Stimulated activated CD4-positive, alpha-beta T cell treated with anti-CD3 and anti-CD28 coated beads, Interleukin-2, amount 100 ng/mL, for 48 hours (primary cell): Measurements from ENCODE around the gene AGMO.

Source experiments
- DNase-seq, 2 donors: peaks; one replicate each; pipeline ENCODE4 v3.0.0-alpha.2; 2020

The AGMO gene

DNA sequence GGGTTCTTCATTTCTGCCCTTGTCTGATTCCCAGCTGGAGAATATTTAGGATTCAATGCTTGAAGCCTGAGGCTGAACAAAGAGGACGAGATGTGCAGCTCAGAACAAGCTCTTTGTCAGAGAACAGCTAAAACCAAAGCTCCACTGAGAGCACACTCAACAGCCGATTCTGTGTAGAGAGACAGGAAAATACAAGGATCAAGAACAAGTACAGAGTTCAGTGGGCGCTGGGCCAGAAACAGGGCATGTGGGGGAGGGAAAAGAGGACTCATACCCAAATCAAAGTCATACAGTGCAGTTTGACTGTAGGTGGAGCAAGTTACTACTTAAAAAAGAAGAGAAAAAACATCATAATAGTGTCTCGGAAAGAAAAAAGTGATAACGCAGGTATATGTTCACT lies at the start of gene AGMO:
Gene AGMO, minus strand, starts transcription at position 181 of the 400 bp plus-strand sequence.
- no peak for DNase-seq

DNA sequence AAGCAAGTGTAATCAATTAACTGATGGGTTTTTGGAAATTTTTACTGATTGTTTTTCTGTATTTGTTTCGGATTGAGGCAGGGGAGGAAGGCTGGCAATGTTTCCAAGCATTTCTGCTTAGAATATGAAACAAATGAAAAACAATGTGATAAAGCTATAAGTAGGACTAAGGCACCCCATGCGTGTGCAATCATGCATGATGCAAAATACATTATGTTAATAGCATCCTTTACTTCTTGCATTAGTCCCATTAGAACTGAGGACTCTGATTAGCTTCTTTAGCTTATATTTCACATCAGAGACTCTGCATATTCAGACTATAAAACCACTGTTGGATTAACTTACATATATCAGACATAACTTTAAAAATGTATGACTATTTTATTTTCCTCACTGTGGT lies 48.7 kb upstream of the AGMO start:
- no peak for DNase-seq

DNA sequence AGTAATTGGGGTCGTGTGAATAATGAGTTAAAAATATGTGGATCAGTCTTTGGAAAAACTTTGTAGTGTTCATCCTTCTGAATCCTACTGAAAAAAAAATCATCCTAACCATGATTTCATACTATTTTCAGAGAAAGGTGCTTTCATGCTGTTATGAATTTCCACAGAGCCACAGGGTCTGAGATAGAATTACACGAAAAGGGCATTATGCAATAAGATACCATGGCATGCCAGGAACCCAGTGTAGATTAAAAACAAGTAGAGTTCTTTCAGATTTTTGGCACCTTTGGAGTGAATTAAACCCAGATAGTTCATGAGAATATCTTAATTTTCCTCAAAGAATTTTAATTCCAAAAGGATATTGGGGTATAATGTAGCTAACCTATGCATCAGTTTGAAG lies 47.5 kb upstream of the AGMO start:
- DNase-seq = no peak

DNA sequence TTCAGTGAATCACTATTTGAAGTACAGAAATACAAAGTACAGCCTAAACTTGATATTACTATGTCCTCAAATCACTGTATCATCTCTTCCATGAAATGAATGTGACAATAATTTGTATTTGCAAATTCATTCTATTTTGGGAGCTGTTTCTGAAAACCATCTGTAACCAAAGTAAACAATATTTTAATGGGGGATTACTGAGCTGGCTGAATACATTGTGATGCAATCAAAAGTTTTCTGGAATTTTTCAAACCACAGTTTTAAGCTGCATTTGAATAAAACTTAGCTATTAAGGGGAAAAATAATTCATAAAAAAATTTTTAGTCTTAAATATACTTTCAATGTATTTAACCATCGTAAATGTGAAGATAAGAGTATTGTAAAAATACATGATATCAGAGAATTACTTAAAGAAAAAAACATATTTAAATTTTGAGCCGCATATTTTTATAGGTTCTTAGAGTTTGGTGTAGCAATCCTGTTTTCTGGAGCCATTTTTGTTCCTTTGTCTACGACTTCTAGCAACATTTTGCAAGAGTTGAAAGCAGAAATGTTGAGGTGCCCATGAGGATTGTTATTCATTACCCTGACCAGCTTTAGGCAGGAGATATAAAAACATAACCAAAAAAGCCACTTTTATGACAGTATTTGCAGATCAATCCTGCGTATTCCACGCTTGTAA lies 45.9 kb upstream of the AGMO start:
- DNase-seq = no peak

DNA sequence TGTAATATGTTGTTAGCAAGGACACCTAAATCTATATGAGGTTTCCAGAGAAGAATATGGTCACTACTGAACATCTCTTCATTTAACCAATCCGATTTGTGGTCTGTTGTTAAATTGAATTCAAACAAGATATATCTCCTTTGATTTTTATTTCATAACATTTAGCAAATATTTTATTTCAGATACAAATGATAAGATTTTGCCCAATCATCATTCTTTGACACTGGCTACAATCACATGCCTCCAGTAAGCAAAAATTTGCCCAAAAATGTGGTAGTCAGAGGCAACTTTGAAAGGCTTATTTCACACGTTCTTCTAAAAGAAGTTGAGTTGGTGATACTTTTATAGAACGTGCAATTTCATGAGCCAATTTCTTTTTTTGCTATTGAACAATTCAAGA lies 44.7 kb upstream of the AGMO start:
- no peak for DNase-seq

DNA sequence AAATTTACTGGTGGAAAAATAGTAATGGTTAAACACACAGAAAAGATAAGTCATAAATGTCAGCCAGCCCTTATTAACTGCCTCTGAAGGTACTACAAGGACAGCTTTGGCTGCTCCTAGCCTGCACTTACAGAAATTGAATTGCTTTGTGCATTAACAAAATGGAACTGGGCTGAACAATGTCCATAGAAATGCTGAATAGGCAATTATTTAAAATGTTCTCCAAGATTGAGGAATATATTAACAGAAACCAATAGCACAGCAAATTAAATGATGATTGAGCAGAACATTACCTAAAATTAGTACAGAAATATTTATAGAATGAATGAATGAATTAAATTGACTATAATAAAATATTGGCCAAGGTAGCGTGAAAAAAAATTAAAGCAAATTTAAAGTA lies 42.4 kb upstream of the AGMO start:
- DNase-seq = no peak

DNA sequence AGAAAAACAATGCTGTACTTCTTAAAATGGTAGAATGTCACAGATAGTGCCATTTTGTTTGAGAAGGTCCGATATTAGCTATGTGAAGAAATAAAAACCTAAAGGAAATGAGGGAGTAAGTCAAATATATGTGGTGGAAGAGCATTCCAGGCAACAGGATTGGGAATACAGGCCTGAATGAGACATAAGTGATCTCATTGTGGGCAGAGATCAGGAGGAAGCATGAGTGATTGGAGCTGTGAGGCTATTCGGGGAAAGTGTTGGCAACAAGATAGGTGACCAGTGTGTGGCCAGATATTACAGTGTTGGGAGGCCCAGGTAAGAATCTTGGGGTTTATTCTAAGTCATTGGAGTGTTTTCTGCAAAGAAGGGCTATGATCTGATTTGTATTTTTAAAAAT lies 41.3 kb upstream of the AGMO start:
- no peak for DNase-seq

DNA sequence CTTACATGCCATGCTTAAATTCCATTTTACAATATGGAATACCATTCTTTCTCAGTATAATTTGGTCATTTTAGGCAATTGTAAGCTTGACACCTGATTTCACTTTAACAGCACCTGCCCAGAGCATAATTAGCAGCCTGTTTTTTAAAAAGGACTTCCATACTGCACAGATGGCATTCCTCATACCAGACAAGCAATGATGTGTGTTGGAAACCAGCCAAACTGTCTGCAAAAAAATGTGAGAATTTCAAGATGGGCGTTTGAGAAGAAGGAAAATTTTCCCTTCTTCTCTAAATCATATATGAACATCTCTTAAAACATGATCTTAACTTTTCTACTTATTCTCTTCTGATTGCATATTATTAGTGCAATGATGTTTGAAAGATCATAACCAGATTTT lies 40.4 kb upstream of the AGMO start:
- no peak for DNase-seq

DNA sequence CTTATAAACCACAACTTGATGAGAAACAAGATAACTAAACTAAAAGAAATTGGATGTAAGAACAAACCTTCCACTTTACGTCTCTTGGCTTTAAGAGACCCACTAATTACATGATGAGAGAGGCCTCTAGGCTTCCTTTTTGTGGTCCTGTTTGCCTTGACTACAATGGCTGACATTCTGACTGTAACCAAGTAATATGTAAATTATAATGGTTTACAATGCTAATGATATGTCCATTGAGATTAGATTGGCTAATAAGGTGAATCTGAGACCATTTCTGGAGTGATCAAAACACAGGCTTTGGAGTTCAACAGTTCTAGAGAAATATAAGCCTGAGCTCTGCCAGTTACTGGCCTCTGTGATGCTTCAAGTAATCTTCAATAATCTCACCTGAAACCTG lies 39.4 kb upstream of the AGMO start:
- no peak for DNase-seq

DNA sequence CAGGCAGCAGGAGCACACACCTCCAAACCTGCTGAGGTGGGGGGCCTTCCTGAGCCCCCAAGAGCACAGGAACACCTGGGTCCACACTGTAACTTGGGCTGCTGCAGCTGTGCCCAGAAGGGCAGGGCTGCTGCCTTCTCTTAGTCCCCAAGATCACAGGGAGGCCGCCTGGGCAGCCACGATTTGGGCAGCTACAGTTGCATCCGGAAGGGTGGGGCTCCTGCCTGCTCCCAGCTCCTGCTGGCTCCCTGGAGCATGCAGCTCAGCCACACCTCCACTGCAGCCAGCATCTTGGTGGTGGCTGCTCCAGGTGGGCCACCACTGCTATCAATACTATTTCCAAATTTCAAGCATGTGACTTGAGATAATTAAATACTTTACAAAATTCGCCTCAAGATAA lies 38.5 kb upstream of the AGMO start:
- DNase-seq = no peak

DNA sequence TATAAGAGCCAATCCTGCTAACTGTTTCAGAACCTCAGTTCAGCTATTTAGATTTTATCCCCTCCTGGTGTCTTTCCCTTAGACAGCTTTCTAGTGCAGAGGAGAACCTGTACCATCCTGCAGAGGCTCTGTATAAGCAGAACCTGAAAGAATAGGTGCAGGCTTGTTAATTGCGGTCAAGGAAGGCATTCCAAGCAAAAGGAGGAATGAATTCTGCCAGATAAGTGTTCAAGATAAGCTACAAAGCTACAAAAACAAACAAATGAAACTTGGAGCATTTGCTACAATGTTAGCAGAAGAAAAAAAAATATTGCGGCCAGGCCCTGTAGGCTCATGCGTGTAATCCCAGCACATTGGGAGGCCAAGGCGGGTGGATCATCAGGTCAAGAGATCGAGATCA lies 32.6 kb upstream of the AGMO start:
- DNase-seq = no peak

DNA sequence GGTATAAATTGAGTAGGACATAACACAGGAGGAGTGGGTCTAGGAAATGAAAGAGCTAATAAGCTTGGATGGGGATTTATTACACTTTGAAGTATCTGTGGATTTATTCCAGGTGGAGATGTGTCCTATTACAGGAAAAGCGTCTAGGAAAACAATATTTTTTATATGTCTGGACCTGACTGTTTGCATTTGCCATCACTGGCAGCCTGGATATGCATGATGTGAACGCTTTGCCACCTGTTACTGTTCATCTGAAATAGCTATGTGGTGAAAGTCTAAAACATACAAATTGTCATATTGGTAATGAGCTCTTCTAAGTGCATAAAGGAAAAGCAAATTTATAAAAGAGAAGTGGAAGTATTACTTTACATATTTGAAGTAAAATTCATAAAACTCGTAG lies 31.6 kb upstream of the AGMO start:
- DNase-seq = no peak

DNA sequence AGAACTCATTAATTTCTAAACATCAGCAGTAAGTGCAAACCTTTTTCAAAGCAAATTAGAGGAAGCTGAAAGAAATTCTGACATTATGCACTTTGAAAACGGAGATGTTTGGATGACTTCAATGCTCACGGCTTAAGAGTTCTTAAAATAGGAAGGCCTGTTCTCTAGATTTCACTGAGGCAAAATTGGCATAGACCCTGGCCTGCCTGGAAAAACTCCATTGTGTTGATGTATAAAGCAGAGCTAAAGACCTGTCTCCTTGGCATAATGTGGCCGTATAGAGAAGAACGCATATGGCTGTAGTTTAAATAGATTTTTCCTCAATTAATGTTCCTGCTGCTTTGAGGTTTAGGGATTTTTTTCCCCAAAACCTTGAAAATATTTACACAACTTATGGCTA lies 24.5 kb upstream of the AGMO start:
- no peak for DNase-seq

DNA sequence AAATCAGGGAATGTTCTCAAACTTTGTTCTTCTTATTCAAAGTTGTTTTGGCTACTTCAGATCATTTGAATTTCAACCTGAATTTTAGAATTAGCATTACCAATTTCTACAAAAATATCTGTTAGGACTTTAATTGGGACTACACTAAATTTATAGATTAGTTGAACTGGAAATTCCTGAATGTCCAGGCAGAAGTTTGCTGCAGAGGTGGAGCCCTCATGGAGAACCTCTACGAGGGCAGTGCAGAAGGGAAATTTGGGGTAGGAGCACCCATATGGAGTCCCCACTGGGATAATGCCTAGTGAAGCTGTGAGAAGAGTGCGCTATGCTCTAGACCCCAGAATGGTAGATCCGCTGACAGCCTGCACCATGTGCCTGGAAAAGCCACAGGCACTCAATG lies 22.8 kb upstream of the AGMO start:
- DNase-seq = no peak

DNA sequence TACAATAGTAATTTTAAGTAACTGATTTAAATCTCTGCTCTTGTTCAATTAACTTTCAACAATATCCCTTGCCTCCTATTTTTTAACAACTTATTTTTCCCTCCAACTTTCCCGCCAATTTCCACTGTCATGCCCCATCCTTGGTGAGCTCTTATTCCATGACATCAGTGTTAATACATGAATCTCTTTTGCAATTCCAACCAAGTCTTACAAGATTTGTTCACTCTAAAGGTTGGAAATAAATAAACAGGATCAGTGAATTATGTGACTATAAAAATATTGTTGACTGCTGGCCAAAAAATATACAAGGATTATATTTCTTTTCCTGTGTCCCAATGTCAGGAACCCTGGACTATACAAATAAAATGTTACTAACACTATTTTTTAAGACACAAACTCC lies 21.0 kb upstream of the AGMO start:
- no peak for DNase-seq

DNA sequence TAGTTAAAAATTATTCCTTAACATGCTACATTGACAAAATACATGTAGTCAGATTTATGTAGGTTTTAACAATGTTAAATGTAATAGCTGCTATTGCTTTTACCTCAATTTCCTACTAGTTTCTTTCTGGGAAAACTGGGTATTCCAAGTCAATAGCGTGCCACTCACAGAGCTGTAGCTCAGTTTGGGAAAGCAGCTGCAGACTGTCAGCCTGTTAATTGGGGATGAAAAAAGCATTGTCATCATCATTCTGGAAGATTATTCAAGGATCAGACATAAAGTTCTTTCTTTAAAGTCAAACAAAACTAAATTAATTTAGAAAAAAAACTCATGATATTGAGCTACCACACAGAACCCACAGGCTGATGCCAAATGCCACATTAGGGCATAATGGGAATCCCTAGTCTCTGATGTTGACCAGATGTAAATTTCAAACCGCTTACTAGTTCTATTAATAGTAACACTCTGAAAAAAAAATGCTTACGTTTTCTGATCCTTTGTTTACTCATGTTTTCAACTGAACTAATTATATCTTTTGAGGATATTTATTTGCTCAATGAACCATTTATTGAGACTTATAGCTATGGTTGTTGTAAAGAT lies 19.6 kb upstream of the AGMO start:
- DNase-seq = no peak

DNA sequence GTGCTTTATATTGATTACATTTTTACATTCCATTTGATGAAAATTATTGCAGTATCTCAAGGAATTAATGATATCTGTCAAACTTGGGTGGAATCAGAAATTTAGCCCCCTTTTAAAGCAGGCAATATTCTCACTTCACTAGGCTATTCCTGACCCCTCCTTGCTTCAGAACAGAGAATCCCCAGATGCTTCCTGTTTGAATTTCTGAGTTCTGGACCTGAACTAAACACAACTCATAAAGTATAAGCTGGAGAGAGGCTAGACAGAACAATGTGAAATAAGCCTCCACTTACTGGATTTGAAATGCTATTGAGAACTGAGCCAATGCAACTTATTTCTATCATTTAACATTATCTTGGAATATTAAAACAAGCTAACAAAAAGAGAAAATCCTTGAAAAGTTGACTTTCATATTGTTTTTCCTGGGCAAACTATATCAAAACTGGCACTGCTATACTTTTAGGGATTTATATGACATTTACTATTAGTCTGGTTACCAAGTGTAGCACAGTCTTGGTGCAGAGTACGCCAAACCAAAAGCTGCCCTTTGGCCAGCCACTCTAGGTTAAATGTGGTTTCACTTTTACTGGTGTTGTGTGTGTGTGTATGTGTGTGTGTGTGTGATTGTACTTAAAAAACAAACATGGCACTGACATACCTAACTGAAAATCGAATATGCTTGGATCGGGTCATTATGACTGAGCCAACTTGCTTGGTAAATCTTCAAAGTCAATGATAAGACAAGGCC lies 19.0 kb upstream of the AGMO start:
- DNase-seq = no peak

DNA sequence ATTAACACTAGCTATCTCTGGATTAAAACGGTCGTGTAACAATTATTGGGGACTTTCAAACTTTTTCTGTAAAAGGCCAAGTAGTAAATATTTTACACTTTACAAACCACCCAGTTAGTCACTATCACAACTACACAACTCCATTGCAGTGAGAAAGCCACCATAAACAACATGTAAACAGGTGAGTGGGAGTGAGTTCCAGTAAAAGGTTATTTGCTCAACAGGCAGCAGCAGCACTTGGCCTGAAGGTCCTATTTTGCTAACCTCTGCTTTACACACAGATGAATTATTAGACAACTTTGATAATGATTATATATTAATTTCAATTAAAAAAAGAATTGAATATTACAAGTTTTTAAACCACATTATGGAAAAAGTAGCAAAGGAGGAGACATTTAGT lies 15.8 kb upstream of the AGMO start:
- no peak for DNase-seq

DNA sequence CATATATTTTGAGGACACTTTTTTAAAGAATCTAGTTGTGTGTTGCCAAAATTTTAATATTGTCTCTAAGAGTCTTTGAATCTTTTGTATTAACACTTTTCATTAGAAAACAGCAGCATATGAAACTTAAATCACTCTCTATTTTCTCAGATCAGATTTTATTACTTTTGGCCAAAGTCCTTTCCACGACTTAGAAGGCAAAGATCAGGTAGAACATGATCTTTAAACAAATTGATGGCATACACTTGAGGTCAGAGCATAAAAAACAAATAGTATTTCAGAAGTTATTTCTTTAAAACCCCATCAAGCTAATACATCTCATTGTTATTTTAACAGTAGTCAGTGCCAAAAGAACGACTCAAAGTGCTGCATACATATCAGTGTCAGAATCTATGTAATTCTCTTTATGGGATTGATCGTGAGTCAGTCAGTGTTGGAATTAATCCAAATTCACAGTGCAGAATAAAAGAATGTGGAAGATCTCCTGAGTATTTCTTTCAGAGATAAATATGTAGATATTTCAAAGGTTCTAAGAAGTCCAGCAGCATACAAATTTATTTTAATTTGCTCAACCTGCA lies 9.6 kb upstream of the AGMO start:
- DNase-seq = no peak

DNA sequence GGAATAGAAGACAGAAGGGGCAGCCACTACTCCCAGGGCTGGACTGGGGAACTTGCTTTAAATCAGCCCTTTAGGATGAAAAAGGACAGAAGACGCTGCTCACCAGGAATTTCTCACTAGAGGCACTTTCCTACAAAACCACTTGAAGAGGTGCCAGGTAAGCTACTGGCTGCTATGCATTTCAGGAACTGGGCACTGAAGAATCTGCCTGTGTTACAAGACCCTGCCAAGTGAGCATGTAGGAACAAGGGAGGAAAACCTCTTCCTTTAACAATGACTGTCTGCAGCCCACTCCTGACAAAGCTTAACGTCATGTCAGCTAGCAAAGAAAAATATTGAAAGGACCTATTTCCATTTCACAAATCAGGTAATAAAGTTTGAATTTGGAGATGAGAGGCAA lies 5.8 kb upstream of the AGMO start:
- no peak for DNase-seq

DNA sequence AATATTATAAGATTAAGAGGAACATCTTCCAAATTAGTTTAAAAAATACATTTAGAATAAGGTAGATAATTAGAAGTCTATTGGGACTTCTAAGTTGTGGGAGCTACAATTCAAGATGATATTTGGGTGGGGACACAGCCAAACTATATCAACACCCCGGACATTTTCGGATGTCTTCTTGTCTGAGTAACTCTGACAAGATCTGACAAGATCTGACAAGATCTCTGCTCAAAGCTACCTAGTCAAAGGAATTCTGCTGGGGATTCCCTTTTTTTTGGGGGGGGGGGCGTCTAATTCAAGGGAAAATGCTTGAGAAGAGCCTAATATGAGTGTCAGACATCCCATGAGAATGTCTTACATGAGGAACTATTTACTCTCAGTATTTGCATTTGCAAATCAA lies 5.2 kb upstream of the AGMO start:
- DNase-seq = no peak

DNA sequence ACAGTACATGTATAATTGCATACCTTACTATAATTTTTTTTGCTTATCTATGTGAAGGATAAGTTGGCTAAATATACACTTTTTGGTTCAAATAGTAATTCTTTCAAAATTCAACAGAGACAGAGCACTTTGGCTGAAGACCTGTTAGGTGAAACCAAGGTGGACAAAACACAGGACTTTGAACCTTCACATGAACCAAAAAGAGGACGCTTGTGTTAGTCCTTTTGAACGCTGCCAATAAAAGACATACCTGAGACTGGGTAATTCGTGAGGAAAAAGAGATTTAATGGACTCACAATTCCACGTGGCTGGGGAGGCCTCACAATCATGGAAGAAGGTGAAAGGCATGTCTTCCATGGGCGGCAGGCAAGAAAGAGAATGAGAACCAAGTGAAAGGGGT lies 4.7 kb upstream of the AGMO start:
- DNase-seq = no peak

DNA sequence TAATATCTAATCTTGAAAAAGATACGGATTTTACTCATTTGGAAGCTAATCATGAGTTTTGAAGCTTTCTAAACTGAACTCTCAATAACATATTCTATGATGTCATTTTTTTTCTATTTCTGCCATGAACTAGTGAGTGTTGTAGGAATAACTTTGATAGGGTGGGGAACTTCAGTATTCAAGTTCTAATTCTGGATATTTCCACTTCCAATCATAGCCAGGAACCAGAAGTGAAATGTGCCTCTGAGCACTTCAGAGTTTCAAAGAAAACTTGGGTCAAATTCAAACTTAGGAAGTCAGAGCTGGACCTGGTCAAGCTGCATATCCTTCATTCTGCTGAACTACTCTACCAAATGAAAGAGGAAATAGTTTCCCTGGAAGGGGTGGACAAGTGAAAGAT lies 847 bp downstream of the AGMO start:
- no peak for DNase-seq

DNA sequence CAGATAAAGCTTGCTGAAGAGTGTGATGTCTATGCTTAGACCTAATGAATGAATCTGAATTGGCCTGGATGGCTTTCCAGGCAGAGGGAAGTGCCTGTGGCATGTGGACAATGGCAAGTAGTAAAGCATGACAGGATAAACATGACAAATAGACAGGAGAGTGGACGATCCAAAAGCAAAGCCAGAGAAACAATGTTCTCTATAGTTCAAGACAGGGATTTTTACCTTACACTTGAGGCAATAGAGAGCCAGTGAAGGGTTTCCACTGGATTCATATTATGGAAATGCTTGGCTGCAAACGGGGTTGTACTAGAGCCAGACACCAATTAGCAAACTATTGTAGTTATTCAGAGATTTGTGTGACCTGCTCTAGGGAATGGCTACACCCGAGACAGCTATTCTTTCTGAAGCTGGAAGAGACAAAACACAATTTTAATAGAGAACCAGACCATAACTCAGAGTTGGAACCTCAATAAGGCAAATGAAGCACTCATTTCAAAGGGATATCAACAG lies 2.3 kb downstream of the AGMO start:
- no peak for DNase-seq
